SK-N-MC (cell line): ENCODE data around the gene ADH6.

Experiments
- DNase-seq: peaks from one replicate; pipeline ENCODE4 v3.0.0-alpha.2; 2011; ENCODE audit warnings: low read depth, low spot score
- H3K27ac ChIP-seq: fragments of 200-600 bp; sonication (generic); 2 replicates; pipeline ENCODE4 v1.5.1; 2016; ENCODE audit warnings: mixed run types
- H3K36me3 ChIP-seq: fragments of 200-600 bp; sonication (generic); 2 replicates; pipeline ENCODE4 v1.6.1; 2017; ENCODE audit warnings: antibody characterized with exemption, low read length, mixed read lengths; ENCODE audit not compliant: insufficient read depth
- H3K4me3 ChIP-seq: fragments of 200-600 bp; sonication (generic); 2 replicates; pipeline ENCODE4 v1.5.1; 2016
- H3K9ac ChIP-seq: fragments of 200-600 bp; sonication (generic); 2 replicates; pipeline ENCODE4 v1.8.0; 2017; ENCODE audit warnings: mixed run types, mixed read lengths; ENCODE audit not compliant: insufficient read length
- H3K9me3 ChIP-seq: fragments of 200-600 bp; sonication (generic); 2 replicates; pipeline ENCODE4 v1.6.1; 2017; ENCODE audit warnings: low read depth, mild to moderate bottlenecking, antibody characterized with exemption, low read length, moderate library complexity, mixed read lengths
- EZH2 ChIP-seq: fragments of 200-600 bp; sonication (generic); IDR thresholded peaks from one replicate; pipeline ENCODE4 v1.6.1; 2017; ENCODE audit warnings: antibody characterized with exemption
- FOXP2 ChIP-seq: optimal IDR thresholded peaks from 2 replicates; pipeline ENCODE3; 2011; ENCODE audit warnings: mild to moderate bottlenecking, moderate library complexity; ENCODE audit not compliant: insufficient read depth; ENCODE audit errors: extremely low read length, control extremely low read depth
- POLR2AphosphoS5 ChIP-seq: IDR thresholded peaks from 2 replicates; pipeline ENCODE4 v1.6.1; 2012; ENCODE audit warnings: mild to moderate bottlenecking, low read depth, low read length, borderline replicate concordance

ADH6 gene

GRCh38 chr4:99179178-99179577 is 39.9 kb downstream of the ADH6 start:
- Histone ChIP-seq H3K27ac (no peak overlapping the region), H3K9ac (no peak overlapping the region), H3K9me3 (no peaks in the 10 kb centered on the region), H3K36me3 (no peaks in the 10 kb centered on the region), H3K4me3 (no peak overlapping the region)
- TF ChIP-seq EZH2 (no peak), POLR2AphosphoS5 (no peak), FOXP2 (no peak)
- DNase-seq, result no peak

GRCh38 chr4:99166544-99166943 is 52.5 kb downstream of the ADH6 start:
- TF ChIP-seq EZH2 (no peak), POLR2AphosphoS5 (no peak), FOXP2 (no peak)
- no peaks in the 10 kb centered on the region for H3K9me3 ChIP-seq
- no peak overlapping the region for H3K27ac ChIP-seq
- no peak overlapping the region for H3K9ac ChIP-seq
- no peaks in the 10 kb centered on the region for H3K36me3 ChIP-seq
- DNase-seq, result no peak
- no peak overlapping the region for H3K4me3 ChIP-seq

DNA sequence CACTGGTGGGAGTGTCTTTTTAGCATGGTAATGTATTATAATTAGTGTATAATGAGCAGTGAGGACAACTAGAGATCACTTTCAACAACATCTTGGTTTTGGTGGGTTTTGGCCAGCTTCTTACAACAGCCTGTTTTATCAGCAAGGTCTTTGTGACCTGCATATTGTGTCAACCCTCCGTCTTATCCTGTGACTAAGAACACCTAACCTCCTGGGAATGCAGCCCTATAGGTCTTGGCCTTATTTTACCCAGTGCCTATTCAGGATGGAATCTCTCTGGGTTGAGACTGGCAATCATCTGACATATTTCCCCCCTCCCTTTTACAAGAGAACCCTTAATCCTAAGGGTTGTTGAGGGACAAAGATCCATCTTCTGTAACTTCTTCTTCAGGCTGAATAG is 53.1 kb downstream of the ADH6 start:
- Histone ChIP-seq H3K9ac (no peak overlapping the region), H3K27ac (no peak overlapping the region), H3K36me3 (no peaks in the 10 kb centered on the region), H3K9me3 (no peaks in the 10 kb centered on the region), H3K4me3 (no peak overlapping the region)
- TF ChIP-seq FOXP2, result no peak
- no peak for TF ChIP-seq POLR2AphosphoS5
- TF ChIP-seq EZH2, result no peak
- DNase-seq, result no peak

DNA sequence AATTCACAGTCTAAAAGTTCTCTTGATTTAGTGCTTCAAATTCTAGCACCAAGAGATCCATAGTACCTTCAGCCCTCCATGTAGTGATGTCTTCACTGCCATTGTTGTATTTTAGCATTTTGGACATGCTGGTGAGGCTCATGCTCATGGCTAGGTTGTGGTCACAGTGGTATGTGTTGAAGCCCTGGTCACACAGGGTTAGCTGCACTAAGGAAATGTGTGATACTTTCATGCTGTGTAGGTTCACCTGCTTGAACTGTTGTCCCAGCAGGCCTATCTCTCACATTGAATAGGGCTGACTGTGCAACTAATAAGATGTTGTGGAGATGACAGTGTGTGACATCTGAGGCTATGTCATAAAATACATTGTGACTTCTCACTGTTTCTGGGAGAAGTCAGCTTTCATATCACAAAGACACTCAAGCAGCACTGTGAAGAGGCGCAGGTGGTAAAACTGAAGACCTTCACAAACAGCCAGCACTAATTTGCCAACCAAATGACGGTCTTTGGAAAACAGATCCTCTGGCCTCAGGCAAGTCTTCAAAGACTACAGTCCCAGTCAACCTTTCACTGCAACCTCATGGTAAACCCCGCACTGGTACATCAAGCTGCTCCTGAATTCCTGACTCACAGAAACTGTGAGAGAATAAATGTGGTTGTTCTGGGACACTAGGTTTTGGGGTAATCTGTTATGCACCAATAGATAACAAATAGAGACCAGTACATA is 57.5 kb downstream of the ADH6 start:
- Histone ChIP-seq H3K9ac (no peak overlapping the region), H3K4me3 (no peak overlapping the region), H3K36me3 (no peaks in the 10 kb centered on the region), H3K9me3 (no peaks in the 10 kb centered on the region), H3K27ac (no peak overlapping the region)
- TF ChIP-seq EZH2 (no peak), POLR2AphosphoS5 (no peak), FOXP2 (no peak)
- DNase-seq, result no peak

DNA sequence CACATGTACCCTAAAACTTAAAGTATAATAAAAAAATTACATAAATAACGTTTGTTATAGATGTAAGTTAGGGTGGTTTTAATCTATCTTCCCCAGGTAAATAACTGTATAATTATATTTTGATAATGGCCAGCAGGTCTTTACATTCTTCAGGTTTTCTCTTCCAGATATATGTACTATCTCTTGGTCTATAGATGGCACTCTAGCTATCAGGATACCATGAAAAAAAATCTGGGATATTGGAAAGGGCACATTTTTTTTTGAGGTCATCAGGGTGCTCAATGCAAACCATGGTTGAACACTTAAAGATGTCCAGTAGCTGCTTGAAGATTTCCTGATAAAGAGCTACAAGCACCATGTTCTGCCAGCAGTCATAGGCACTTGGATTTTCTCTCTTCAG is 59.3 kb downstream of the ADH6 start:
- no peak for DNase-seq
- Histone ChIP-seq H3K4me3 (no peak overlapping the region), H3K9me3 (no peaks in the 10 kb centered on the region), H3K9ac (no peak overlapping the region), H3K36me3 (no peaks in the 10 kb centered on the region), H3K27ac (no peak overlapping the region)
- no peak for TF ChIP-seq EZH2
- TF ChIP-seq FOXP2, result no peak
- no peak for TF ChIP-seq POLR2AphosphoS5

GRCh38 chr4:99157478-99157935 is 61.5 kb downstream of the ADH6 start:
- TF ChIP-seq POLR2AphosphoS5 (no peak), EZH2 (no peak), FOXP2 (no peak)
- H3K4me3 ChIP-seq, result no peak overlapping the region
- H3K36me3 ChIP-seq, result no peaks in the 10 kb centered on the region
- no peaks in the 10 kb centered on the region for H3K9me3 ChIP-seq
- no peak for DNase-seq
- no peak overlapping the region for H3K9ac ChIP-seq
- H3K27ac ChIP-seq, result no peak overlapping the region

- no peak overlapping the region for H3K9ac ChIP-seq
- H3K36me3 ChIP-seq, result no peaks in the 10 kb centered on the region
- no peak overlapping the region for H3K27ac ChIP-seq
- no peak for TF ChIP-seq EZH2
- TF ChIP-seq FOXP2, result no peak
- no peak for TF ChIP-seq POLR2AphosphoS5
- no peak for DNase-seq
- no peak overlapping the region for H3K4me3 ChIP-seq
- H3K9me3 ChIP-seq, result no peaks in the 10 kb centered on the region
These were observed 62.1 kb downstream of the ADH6 start for GRCh38 chr4:99156992-99157391.

DNA sequence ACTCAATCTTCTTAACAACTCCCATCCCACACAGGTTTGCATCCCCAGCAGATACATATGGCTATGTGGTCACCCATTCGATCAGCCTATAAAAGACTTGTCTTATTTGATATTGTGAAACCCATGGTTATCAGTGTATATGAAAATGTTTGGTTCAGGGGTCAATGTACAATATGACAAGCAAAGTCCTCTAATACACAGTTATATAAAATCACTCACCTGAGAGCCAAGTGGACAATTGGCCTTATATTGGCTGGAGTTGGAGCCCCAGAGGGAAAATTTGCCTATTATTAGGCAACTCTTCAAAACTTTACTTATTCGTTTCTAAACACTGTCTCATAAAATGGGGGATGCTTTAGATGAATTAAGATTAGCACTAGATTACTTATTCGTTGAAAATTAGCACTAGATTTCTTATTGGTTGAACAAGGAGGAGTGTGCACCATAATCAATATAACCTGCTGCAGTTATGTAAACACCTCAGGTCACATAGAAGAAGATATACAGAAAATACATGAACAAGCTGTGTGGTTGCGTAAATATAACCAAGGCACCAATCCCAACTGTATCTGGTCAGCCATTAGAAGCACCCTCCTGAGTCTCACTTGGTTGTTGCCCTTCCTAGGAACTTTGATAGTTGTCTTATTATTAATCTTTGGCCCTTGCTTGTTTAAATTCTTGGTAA is 64.2 kb downstream of the ADH6 start:
- DNase-seq, result no peak
- Histone ChIP-seq H3K9me3 (no peaks in the 10 kb centered on the region), H3K36me3 (no peaks in the 10 kb centered on the region), H3K27ac (no peak overlapping the region), H3K9ac (no peak overlapping the region), H3K4me3 (no peak overlapping the region)
- no peak for TF ChIP-seq EZH2
- no peak for TF ChIP-seq FOXP2
- TF ChIP-seq POLR2AphosphoS5, result no peak
